Inflammatory macrophage treated with lipopolysaccharide for 4 hours (primary cell): ENCODE data around the gene STEAP3.

ENCODE experiments used
- DNase-seq: peaks from one replicate; pipeline ENCODE4 v3.0.0-alpha.2; 2020

The STEAP3 gene

DNA sequence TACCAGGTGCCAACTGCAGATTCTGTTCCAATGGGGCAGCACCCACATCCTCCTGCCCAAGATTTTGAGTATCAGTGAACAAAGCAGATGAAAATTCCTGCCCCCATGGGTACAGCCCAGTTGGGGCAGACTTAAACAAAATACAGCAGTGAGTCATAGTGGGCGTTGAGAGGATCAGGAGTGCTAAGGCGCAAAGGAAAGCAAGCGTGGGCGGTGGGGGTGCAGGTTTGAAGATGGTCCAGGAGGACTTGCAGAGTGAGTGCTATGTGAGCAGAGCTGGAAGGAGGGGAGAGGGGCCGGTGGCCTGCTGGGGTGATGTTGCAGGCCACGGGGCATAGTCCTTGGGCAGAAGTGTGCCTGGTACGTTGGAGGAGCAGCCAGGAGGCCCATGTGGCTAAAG is 24.7 kb downstream of the STEAP3 start:
- DNase-seq, result no peak

DNA sequence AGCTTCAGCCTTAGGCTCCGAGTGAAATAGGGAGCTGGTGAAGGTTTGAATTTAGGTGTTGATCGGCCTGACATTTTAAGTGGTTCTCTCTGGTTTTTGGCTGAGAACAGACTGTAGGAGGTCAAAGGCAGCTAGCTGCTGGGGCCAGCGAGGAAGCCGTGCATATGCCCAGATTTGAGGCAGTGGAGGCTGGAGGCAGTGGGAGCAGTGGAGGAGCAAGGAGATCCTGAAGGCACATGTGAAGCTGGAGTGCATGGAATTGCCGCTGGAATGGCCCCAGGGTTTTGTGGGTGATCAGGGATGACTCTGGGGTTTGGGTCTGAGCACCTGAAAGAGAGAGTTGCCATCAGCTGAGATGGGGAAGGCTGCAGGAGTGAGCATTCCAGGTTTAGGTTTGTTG is 25.1 kb downstream of the STEAP3 start:
- DNase-seq, result no peak

DNA sequence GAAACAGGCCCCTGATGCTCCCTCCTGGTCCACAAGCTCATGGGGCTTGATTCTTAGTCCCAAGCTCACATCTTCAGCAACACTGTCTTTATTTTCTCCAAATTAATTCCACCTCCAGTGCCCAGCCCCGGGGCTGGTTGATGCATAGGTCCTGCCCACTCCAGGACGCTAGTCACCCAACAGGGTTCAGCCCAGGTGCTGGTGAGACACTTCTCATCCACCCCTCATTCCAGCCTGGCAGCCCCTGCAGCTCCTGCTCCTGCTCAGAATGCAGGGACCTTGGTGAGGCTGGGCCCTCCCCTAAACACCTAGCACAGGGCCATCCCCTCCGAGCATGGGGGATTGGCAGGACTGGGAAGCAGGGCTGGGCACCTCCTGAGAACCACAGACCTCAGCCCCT is 25.7 kb downstream of the STEAP3 start:
- no peak for DNase-seq

DNA sequence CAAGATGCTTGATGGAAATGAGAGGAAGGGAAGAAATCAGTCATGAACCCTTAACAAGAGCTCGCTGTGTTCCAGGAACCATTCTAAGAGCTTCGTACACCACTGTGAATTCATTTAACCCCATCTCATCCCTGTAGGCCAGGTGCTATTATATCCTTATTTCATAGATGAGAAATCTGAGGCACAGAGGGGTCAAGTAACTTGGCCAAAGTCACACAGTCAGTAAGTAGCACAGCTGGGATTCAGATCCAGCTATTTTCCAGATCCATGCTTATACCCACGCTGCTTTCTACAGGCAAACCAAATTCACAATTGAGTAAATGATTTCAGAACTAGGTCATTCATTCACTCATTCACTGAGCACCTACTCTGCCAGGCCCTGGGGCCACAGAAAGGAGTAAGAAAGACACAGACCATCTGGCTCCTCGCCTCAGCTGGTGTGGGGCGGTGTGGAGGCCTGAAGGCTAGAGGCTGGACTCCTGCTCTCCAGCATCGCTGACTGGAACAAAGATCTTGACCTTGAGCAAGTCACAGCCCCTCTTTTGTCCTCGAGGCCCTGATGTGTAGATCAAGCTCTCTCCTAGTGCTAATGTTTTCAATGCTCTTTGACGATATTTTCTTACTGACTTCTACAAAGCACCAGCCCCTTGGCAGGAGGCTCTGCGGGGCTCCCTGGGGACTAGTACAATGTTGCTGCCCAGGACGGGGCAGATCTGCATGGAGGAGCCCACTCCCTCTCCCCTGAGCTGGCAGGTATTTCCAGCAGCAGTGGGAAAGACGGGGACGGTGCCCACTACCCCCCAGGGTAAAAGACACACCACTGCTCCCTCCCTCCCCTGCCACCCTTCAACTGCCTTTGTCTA is 26.5 kb downstream of the STEAP3 start:
- no peak for DNase-seq

DNA sequence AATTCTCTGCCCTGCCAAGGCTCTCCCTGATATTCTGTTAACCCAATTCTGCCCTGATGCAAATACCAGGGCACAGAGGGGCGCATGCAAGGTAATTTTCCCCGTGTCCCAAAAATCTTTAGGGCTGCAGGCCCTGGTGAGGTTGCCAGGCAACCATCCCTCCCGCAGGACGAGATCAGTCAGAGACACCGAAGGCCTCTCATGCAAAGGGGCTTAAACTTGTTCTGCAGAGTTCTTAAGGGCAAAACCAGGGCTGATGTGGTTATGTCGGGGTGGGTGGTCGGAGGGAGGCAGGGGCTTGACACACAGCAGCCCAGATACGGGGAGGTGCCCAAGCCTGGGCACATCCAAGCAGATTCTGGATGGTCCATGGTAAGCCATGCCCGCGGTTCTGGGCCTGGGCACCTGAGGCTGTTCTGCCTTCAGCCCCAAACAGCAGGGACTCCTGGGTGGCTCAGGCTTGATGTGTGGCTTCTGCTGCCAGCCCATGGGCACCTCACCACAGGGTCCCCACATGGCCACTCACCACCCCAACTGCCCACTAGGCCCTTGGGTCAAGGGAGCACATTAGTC is 27.2 kb downstream of the STEAP3 start:
- no peak for DNase-seq

DNA sequence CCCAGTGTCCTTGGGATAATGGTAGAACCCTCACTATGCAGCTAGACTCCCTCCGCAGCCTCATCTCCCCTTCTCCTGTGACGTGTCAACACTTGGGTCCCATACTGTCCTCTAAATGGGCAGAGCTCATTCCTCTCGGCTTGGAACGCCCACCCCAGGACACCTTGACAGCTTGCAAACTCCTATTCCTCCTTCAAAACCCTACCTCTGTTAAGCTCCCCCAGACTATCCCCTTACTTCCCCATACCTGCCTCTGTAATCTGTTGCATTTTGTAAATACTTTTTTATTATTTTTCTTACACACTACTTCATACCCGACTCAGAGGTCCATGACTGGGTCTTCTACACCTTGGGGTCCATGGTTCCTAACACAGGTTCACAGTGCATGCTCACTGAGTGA is 28.0 kb downstream of the STEAP3 start:
- no peak for DNase-seq

DNA sequence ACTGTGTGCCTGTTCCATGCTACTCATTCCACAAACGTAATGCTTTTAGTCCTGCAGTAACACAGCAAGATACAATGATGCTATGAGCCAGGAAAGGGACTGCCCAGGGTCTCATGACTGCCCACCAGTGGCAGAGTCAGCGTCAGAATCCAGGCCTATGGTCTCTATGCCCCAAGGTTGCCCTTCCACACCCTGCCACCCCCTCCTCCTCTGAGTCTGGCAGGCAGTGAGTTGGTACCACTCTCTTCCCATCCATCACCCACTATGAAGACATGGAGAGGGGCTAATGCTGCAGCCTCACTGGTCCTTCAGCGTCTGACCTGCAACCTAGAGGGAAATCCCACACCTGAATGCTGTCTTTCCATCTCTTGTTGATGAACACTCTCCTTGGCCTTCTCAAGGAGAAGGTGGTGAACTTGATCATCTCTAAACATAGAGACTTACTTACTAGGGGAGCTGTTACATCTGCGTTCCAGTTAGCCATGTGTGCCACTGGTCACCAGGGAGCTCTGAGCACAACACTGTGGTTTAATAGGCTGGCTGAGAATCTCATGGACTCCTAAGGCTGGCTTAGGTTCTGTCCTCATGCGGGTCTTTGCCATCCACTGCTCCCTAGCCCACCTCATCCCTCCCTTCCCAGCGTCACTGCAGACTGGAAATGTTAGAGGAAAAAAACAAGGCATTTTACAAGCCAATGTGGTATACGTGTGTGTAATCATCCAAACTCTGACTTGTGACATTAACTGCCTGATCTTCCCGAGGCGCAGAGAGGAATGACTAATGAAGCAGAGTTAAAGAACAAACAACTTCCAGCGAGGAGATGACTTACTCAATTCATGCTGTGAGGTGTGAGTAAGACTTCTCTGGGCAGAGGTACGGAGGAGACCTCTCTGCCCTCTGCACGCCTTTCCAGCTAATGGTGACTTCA is 28.8 kb downstream of the STEAP3 start:
- no peak for DNase-seq

DNA sequence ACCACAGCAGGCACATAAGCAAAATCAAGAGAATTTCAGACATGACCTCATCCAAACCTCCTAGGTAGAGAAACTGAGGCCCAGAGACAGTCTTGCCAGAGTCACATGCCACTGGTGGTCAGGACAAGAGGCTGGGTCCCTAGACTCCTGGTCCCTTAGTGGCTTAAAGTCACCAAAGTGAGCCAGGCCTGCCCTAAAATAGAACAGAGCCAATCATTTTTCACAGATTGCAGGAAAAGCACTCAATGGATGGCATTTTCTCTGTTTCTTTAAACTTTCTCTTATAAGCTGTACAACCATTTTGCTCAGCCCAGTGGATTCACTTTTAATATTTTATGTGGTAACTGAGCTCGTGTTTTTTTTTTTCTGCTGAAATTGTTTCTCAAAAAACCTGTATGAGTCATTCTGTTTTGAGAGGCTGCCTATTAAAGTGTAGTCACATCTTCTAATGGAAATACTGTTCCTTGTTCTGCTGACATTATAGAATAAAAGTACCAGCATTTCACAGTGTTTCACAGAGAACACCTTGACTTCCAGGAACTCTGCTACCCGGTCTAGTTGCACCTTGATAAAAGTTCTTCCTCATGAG is 29.6 kb downstream of the STEAP3 start:
- DNase-seq, result no peak

DNA sequence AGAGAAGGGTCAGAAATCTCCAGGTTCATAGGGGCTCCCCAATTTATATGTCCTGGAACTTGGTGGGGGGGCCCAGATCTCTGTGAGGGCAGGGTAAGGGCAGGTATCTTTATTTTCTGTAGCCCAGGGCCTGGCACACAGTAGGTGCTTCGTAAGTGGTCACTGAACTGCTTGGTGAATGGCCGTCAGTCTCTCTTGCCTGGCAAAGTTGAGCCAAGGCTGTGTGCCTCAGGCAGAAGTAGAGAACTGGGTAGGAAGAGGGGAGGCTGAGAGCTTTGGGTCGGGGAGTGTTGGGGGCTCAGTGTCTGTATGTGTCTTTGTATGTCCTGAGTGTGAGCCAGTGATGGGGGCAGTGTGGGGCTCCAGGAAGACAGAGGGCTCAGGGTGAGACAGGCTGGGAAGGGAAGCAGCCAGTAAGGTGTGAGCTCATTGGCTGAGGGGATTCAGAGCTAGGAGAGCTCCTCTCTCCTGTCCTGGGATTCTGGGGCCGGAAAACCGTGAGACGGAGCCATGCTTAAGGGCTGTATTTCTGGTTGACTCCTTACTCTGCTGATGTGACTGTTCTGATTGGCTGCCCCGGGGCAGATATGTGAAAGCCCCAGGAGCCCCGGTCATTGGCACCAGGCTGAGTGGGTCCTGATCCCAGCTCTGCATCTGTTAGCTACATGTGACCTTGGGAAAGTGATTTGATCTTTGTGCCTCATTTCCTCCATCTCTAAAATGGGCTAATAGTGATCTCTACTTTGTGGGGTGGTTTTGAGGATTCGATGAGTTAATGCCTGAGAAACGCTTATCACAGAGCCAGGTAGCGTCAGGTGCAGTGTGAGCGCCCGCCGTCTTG is 30.3 kb downstream of the STEAP3 start:
- DNase-seq, result no peak

DNA sequence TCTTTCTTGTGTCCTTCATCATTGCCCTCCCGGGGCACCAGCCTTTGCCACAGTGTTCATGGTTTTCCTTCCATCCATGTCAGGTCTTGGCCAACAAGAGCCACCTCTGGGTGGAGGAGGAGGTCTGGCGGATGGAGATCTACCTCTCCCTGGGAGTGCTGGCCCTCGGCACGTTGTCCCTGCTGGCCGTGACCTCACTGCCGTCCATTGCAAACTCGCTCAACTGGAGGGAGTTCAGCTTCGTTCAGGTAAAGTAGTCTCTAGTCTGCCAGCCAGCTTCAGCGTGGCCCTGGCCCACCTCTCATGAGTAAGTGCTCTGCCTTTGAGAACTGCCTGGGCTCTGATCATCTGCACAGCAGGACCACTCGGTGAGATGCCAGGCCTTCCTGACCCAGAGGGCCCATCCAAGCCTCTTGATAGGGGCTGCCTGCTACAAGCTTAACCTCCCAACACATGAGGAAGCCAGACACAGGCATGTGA is 31.0 kb downstream of the STEAP3 start:
- no peak for DNase-seq

DNA sequence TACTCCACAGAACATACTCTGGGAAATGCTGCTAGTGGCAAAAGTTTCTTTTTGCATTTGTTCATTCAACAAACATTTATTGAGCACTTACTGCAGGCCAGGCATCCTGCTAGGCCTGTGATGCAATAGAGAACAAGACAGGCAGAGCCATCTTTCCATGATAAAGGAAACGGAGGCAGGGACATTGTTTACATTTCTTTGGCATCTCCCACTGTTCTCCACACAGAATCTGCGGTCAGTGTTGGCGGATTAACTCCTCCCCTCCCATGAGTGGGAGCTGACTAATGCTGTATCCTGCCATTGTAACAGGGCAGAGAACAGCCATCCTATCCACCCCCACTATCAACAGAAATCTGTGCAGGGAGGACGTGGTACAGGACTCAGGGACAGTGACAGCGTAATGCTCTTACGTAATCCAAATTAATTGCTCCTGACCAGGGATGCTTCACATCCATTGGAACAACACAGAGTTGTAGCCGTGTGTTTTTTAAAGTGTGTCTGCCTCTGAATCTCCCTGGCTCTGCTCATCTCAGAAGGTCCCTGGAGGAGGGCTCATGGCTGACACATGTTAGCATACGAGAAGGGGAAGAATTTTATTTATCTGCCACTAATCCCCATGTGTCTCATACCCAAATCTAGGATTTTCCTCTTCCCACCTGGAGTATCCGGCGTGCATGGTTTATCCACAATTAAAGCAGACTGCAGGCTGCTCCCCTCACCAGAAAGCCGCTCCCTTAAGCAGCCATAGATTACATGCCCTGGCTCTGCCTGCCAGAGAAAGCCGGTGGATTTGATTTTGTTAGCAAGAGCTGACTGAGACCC is 32.3 kb downstream of the STEAP3 start:
- DNase-seq, result no peak

DNA sequence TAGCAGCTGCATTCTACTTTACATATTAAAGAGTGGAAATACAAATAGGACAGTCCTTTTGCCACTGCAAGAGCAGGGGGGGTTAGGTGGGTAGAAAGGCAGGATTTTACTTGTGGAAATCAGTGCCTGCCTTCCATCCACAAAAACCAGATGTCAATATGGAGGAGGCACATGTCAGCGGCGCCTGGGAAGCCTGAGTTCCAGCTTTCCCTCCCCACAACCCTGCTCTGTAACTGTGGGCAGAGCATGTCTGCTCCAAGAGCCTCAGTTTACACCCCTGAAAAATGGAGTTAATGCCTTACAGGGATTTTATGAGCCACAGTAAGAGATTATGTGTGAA is 32.9 kb downstream of the STEAP3 start:
- DNase-seq, result no peak

DNA sequence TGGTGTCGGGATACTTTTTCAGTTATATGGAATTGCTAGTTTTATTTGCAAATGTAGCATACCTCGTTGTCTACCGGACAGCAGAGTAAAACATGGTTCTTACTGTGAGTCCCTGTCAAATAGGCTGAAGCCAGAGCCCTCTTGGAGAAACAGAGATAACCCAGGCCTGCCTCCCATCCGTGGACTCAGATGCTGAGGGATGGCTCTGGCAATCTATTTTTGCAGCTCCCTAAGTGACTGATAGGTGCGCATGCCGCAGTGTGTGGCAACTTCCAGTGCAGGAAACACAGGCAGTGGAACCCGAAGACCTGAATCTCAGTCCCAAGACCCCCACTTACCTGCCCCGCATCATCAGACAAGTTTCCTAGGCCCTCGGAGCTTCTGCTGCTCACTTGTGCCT is 33.6 kb downstream of the STEAP3 start:
- no peak for DNase-seq

DNA sequence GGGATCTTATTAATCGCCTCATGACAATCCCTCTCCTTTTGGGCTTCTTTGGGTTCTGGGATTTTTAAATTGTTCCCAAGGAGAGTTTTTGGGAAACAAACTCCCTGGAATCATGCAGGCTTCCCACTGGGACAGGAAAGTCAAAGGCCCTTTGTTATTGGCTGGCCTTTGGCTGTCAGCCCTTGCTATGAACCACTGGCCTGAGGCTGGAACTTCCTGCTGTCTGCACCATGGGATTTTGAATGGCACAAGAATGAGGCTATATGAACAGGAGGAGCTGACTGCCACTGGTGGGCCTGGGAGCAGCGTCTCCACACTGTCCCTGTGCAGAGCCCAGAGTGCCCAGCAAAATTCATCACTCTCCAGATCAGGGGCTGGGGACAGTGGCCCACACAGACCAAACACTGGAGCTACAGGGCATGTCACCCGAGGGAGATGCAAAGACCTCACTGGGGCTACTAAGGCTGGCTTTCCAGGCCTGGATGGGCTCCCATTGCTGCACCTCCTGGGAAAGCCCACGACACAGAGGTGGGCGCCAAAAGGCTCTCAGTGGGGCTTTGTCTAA is 35.7 kb downstream of the STEAP3 start:
- DNase-seq, result no peak

DNA sequence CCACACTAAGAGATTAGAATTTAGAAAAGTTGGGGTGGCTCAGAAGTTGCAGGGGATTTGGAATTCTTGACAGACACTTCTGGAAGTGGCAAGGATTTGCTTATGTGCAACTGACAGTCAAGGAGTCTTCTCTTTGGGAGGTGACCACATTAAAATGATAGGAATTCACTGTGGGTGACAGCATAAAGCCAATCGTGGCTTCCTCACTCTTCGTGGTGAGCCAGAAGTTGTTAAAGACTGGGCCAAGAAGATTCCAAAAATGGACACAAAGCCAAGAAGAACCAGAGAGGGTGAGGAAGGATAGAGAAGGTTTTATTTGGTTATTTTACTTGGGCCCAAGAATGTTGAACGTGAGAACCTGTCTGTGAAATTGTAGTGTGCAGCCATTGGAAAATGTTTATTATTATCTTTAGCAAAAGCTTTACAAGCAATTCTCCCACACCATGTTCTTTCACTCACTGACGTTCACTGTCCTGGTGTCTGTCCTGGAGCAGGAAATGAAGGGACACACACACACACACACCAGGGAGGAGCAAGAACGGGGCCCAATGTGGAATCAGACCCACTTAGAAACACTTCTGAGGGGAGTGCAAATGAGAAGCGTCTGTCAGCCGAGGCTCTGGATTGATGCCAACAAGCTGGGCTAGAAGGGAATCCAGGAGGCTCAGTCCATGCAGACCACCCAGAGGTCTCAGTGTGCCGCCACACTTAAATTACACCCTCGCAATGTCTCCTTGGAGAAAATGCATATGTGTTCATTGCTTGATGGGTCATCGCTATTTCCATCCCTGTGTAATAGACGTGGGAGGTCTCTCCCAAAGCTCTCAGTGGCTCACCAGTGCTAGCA is 37.2 kb downstream of the STEAP3 start:
- no peak for DNase-seq

DNA sequence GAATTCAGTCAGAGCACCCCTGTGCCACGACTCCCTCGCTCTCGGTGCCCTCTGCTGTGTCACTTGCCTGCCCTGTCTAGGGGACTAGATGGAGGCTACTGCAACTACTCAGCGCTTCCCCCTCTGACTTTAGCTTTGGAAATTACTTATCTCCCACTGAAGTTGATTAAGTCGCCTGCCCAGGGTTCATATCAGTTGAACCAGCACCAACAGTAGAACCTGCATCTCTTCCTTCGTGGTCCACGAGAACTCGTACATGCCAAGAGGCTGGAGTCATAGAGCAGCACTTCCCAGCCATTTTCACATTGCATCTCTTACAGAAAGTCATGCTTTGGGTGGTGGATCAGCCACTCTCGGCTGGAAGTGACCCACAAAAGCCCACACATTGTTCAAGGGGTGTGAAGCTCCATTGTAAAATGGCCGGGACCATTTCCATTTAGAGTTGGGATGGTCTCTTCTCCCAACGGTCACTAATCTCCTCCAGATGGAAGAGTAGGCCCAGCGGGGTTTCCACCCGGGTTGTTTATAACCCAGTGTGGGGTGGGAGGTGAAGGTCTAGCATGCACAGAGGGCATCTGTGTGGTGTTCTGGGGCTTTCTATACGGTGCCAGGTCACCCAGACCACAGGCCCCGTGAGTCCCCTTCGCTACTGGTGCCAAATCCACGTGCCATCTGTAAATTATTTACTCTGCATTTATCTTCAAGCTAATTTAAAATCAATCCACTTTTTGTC is 38.0 kb downstream of the STEAP3 start:
- no peak for DNase-seq

DNA sequence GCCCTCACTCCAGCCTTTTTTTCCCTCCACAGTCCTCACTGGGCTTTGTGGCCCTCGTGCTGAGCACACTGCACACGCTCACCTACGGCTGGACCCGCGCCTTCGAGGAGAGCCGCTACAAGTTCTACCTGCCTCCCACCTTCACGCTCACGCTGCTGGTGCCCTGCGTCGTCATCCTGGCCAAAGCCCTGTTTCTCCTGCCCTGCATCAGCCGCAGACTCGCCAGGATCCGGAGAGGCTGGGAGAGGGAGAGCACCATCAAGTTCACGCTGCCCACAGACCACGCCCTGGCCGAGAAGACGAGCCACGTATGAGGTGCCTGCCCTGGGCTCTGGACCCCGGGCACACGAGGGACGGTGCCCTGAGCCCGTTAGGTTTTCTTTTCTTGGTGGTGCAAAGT is 39.4 kb downstream of the STEAP3 start:
- no peak for DNase-seq

DNA sequence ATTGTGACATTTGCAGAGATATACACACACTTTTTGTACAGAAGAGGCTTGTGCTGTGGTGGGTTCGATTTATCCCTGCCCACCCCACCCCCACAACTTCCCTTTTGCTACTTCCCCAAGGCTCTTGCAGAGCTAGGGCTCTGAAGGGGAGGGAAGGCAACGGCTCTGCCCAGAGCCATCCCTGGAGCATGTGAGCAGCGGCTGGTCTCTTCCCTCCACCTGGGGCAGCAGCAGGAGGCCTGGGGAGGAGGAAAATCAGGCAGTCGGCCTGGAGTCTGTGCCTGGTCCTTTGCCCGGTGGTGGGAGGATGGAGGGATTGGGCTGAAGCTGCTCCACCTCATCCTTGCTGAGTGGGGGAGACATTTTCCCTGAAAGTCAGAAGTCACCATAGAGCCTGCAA is 40.0 kb downstream of the STEAP3 start:
- DNase-seq, result peak; percentile 65
